ENCODE results near the gene TANGO2.

GRCh38 chr22:20054485-20054884, 33.6 kb downstream of the TANGO2 start:
- TF ChIP-seq CTCF (IDR thresholded peaks at IDR 0.05; ENCODE audit: low read depth, low read length), result no peak
- TF ChIP-seq MAX (IDR thresholded peaks at IDR 0.05; ENCODE audit: low read depth, low read length), result no peak
- TF ChIP-seq POLR2A (IDR thresholded peaks at IDR 0.05; ENCODE audit: extremely low read depth, insufficient read length), result no peak

Measured in NB4 (cell line).